Thyroid gland (tissue), 4 donors: Measurements from ENCODE around the gene ATPAF1.

ENCODE experiments used
- POLR2A ChIP-seq, 2 donors: fragments of 450-650 bp; IDR thresholded peaks; one replicate each; pipeline ENCODE4 v1.6.1; 2017; ENCODE audit warnings: antibody characterized with exemption in 2 of 2, mild to moderate bottlenecking in 2 of 2, moderate library complexity in 1 of 2
- TF ChIP-seq, protein P1 (sequence below), 6 experiments: fragments of 200-600 bp in 3 of 6; fragments of 450-650 bp in 3 of 6; sonication (generic) in 3 of 6; IDR thresholded peaks; one replicate each; pipeline ENCODE4 v1.5.1; 2016 to 2019; ENCODE audit warnings: antibody characterized with exemption in 6 of 6, mild to moderate bottlenecking in 2 of 6, inconsistent platforms in 1 of 6, moderate library complexity in 1 of 6

DNA sequence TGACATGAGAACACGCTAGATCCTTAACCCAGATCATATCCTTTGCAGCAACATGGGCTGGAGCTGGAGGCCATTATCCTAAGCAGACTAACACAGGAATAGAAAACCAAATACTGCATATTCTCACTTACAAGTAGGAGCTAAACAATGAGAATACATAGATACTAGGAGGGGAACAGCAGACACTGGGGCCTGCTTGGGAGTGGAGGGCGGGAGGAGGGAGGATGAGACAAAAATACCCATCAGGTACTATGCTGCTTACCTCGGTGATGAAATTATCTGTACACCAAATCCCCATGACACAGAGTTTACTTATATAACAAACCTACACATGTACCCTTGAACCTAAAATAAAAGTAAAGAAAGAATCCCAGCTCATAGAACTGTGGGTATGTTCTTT lies 50.3 kb downstream of the ATPAF1 start:
- TF ChIP-seq POLR2A (IDR thresholded peaks at IDR 0.05): no peak
- TF ChIP-seq, protein P1, sequence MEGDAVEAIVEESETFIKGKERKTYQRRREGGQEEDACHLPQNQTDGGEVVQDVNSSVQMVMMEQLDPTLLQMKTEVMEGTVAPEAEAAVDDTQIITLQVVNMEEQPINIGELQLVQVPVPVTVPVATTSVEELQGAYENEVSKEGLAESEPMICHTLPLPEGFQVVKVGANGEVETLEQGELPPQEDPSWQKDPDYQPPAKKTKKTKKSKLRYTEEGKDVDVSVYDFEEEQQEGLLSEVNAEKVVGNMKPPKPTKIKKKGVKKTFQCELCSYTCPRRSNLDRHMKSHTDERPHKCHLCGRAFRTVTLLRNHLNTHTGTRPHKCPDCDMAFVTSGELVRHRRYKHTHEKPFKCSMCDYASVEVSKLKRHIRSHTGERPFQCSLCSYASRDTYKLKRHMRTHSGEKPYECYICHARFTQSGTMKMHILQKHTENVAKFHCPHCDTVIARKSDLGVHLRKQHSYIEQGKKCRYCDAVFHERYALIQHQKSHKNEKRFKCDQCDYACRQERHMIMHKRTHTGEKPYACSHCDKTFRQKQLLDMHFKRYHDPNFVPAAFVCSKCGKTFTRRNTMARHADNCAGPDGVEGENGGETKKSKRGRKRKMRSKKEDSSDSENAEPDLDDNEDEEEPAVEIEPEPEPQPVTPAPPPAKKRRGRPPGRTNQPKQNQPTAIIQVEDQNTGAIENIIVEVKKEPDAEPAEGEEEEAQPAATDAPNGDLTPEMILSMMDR (IDR thresholded peaks at IDR 0.05): no peak
